Thoracic aorta (tissue), 2 donors: ENCODE measurements around the gene ZNF629. TPM values are rescaled to one million over a fixed set of nuclear protein-coding genes. Genes with fewer than 3 reads are reported as not detected.

ENCODE experiments used
- ATAC-seq: fragments of 150-250 bp; one replicate; pipeline ENCODE4 v1.8.0; 2017; ENCODE audit warnings: low read depth; ENCODE audit not compliant: insufficient number of reproducible peaks, low FRiP score
- DNase-seq: peaks from one replicate; pipeline ENCODE4 v3.0.0-alpha.2; 2020; ENCODE audit warnings: low spot score
- H3K27ac ChIP-seq, 2 donors: fragments of 200-600 bp; sonication (generic); 1 replicate in 1 of 2; 2 replicates in 1 of 2; pipeline ENCODE4 v1.5.1; 2016; ENCODE audit warnings: mild to moderate bottlenecking in 2 of 2, moderate library complexity in 2 of 2
- H3K27me3 ChIP-seq: fragments of 200-600 bp; sonication (generic); replicated peaks from 2 replicates; pipeline ENCODE4 v1.6.0; 2016; ENCODE audit warnings: mild to moderate bottlenecking; ENCODE audit not compliant: insufficient read depth
- H3K36me3 ChIP-seq: fragments of 200-600 bp; sonication (generic); one replicate; pipeline ENCODE4 v1.5.1; 2016
- H3K4me1 ChIP-seq, 2 donors: fragments of 200-600 bp; sonication (generic); 1 replicate in 1 of 2; 2 replicates in 1 of 2; pipeline versions ENCODE4 v1.5.1 to v1.6.0; 2016; ENCODE audit warnings: low read depth in 2 of 2, mild to moderate bottlenecking in 1 of 2; ENCODE audit not compliant: control insufficient read depth in 1 of 2
- H3K4me3 ChIP-seq: fragments of 200-600 bp; sonication (generic); 2 replicates; pipeline ENCODE4 v1.5.1; 2016; ENCODE audit warnings: mild to moderate bottlenecking
- H3K9me3 ChIP-seq: fragments of 200-600 bp; sonication (generic); 2 replicates; pipeline ENCODE4 v1.5.1; 2016
- CTCF ChIP-seq: fragments of 200-600 bp; sonication (generic); IDR thresholded peaks from one replicate; pipeline ENCODE4 v1.5.1; 2019; ENCODE audit warnings: antibody characterized with exemption
- total RNA-seq, 2 donors: library from RNA; depleted of rRNA; stranded (reverse); fragments of >200 nt; gene quantifications; one replicate each; pipeline versions ENCODE4 v1.1.0 to v1.2.3, GENCODE V29; 2016

Gene ZNF629
- total RNA-seq, 2 donors from 2014 or later = 10.7 to 18.8 TPM

GRCh38 chr16:30736995-30737793 is 49.8 kb downstream of the ZNF629 start:
- Histone ChIP-seq H3K27me3 (no peaks in the 10 kb centered on the region), H3K27ac (no peak overlapping the region), H3K4me3 (no peak overlapping the region), H3K36me3 (peaks cover 69% of the 10 kb centered on the region), H3K9me3 (no peaks in the 10 kb centered on the region), H3K4me1 (peaks cover 13 to 23% of the 10 kb centered on the region in 2 donors)
- no peak for TF ChIP-seq CTCF
- ATAC-seq = no peak
- no peak for DNase-seq

- H3K9me3 ChIP-seq = no peaks in the 10 kb centered on the region
- no peak overlapping the region for H3K4me3 ChIP-seq
- DNase-seq (no peak), ATAC-seq (no peak)
- no peak for TF ChIP-seq CTCF
- H3K36me3 ChIP-seq = peaks cover 68% of the 10 kb centered on the region
- no peaks in the 10 kb centered on the region for H3K27me3 ChIP-seq
- H3K27ac ChIP-seq = no peak overlapping the region
- H3K4me1 ChIP-seq = no peaks in the 10 kb centered on the region
Observed at GRCh38 chr16:30731411-30731810, 55.6 kb downstream of the ZNF629 start.

- no peaks in the 10 kb centered on the region for H3K9me3 ChIP-seq
- no peaks in the 10 kb centered on the region for H3K4me1 ChIP-seq
- peaks cover 56% of the 10 kb centered on the region for H3K36me3 ChIP-seq
- H3K27me3 ChIP-seq = no peaks in the 10 kb centered on the region
- H3K4me3 ChIP-seq = no peak overlapping the region
- H3K27ac ChIP-seq = no peak overlapping the region
- ATAC-seq (no peak), DNase-seq (no peak)
- no peak for TF ChIP-seq CTCF
Observed at GRCh38 chr16:30728899-30729672, 57.9 kb downstream of the ZNF629 start.

Other genes with a start within 250 kb of the ZNF629 start
- gene ZNF764, start 228.8 kb downstream of the ZNF629 start, total RNA-seq = 1 to 10 TPM; 8.5 to 9.6 TPM
- 10 to 100 TPM in 1 of 2 donors, 1 to 10 TPM in 1; 9.2 to 24.2 TPM for gene ZNF688, start 215.5 kb downstream of the ZNF629 start, total RNA-seq
- gene ZNF785, start 201.5 kb downstream of the ZNF629 start, total RNA-seq = 10 to 100 TPM; 10.9 to 15.6 TPM
- gene ZNF689, start 176.8 kb downstream of the ZNF629 start, total RNA-seq = 10 to 100 TPM in 1 of 2 donors, 1 to 10 TPM in 1; 7.4 to 17.0 TPM
- gene PRR14, start 136.2 kb downstream of the ZNF629 start, total RNA-seq = 10 to 100 TPM; 46.1 to 57.0 TPM
- gene FBRS, start 128.8 kb downstream of the ZNF629 start, total RNA-seq = 100 to 1,000 TPM in 1 of 2 donors, 10 to 100 TPM in 1; 39.3 to 160 TPM
- 10 to 100 TPM; 39.9 to 86.1 TPM for gene SRCAP, start 88.0 kb downstream of the ZNF629 start, total RNA-seq
- 10 to 100 TPM; 25.6 to 26.4 TPM for gene PHKG2, start 38.8 kb downstream of the ZNF629 start, total RNA-seq
- 1 to 10 TPM in 1 of 2 donors, under 1 TPM in 1; 0.27 to 1.2 TPM for gene CFAP119, start 25.1 kb downstream of the ZNF629 start, total RNA-seq
- gene RNF40, start 24.9 kb downstream of the ZNF629 start, total RNA-seq = 100 to 1,000 TPM; 109 to 112 TPM
- gene BCL7C, start 106.9 kb upstream of the ZNF629 start, total RNA-seq = 10 to 100 TPM; 35.6 to 55.2 TPM
- gene CTF1, start 109.4 kb upstream of the ZNF629 start, total RNA-seq = 1 to 10 TPM; 3.8 TPM
- gene FBXL19, start 136.4 kb upstream of the ZNF629 start, total RNA-seq = 10 to 100 TPM; 14.5 to 18.7 TPM
- 10 to 100 TPM; 19.0 to 35.7 TPM for gene ORAI3, start 161.9 kb upstream of the ZNF629 start, total RNA-seq
- gene SETD1A, start 170.5 kb upstream of the ZNF629 start, total RNA-seq = 10 to 100 TPM in 1 of 2 donors, 1 to 10 TPM in 1; 7.4 to 14.6 TPM
- 10 to 100 TPM; 16.4 to 26.8 TPM for gene HSD3B7, start 198.0 kb upstream of the ZNF629 start, total RNA-seq
- 1 to 10 TPM in 1 of 2 donors, under 1 TPM in 1; 0.68 to 1.6 TPM for gene STX1B, start 223.4 kb upstream of the ZNF629 start, total RNA-seq
- gene STX4, start 246.4 kb upstream of the ZNF629 start, total RNA-seq = 10 to 100 TPM; 39.3 to 50.5 TPM